ENCODE measurements around the gene PCCA.
"Not testable (repeated sequence)": the region's sequence is repeated elsewhere in the genome, so short reads cannot be mapped to it uniquely, and the experiment has no call there.

PCCA gene

GRCh38 chr13:100517135-100517534 lies 428.2 kb downstream of the PCCA start:
- no peak for DNase-seq

GRCh38 chr13:100517728-100518127 lies 428.8 kb downstream of the PCCA start:
- DNase-seq: no peak

DNA sequence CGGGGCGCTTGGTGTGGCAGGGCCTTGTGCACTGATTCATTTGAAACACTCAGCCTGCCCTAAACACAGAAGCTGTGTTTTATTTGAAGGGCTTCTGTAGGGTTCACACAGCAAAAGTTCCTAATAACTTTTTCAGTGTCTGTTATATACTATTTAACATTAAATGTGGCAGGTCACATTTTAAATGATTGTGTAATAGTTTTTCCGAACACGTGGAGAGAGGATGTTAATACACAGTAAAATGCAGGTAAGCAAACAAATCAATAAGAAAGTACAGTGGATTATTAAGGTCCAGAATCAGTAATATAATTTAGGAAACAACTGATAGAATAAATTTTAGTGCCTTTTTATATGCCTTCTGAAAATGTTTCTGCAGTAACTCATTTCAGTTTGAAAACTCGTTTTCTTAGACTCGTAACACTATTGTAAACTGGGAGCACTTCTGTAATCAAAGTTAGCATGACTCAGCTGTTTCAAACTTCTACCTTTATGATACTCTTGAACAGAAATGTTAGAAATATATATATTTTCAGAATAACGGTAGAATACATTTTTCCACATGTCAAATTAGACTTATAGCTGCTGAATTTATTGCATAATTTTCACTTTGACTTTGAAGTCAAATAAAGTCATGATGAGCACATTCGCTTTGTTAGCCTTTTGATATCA lies 429.6 kb downstream of the PCCA start:
- DNase-seq: no peak

- DNase-seq: no peak
Observed at GRCh38 chr13:100519626-100520025, 430.7 kb downstream of the PCCA start.

GRCh38 chr13:100520936-100521850 lies 432.3 kb downstream of the PCCA start:
- no peak for DNase-seq

DNA sequence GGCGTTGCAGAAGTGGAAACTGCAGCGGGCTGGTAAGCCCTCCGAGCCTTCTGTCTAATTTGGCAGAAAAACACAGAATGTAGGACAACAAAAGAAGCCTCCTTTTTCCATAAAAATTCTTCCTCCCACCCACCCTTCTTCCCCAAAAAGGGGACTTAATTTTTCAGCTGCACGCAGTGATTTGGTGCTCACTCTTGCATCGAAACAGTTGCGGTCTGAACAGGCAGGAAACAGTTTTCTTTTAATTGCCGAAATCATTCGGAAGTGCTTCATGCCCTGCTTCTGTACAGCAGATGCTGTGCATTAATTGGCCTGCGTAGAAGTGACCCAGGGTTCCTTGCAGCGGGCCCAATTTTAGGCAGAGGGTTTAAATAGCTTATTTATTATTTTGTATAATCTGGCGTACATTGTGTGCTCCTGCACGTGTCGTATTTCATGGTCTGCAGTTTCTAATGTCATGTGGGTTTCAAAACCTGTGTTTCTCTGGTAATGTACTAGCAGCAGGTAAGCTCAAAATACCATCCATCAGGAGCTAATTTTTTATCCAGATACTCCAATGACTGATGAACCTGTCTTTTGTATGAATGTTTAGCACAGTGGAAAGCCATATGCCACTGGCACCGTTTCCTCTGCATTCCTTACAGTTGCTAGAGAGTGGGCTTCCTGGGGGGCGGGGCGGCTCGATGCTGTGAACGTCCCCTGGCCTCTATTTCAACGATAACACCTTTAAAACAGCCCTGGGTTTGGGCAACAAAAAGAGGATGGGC lies 433.1 kb downstream of the PCCA start:
- DNase-seq: no peak

GRCh38 chr13:100522618-100523309 lies 433.9 kb downstream of the PCCA start:
- no peak for DNase-seq

DNA sequence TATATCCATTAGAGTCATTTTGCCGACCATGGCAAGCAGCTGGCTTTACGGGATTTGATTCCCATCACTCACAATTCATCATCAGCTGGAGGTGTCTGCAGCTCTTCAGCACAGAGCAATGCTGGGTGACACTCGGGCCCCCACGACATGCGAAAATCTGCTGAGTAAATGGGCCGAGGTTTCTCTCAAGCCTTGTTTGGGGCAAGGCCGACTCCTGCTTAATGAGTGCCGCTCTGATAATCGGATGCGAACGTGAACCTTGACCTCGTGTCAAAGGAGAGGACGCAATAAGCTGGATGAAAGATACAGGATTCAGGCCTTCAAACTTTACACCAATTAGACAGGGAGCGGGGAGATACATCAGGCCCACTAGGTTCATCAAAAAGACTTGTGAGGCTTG lies 434.5 kb downstream of the PCCA start:
- DNase-seq: no peak

DNA sequence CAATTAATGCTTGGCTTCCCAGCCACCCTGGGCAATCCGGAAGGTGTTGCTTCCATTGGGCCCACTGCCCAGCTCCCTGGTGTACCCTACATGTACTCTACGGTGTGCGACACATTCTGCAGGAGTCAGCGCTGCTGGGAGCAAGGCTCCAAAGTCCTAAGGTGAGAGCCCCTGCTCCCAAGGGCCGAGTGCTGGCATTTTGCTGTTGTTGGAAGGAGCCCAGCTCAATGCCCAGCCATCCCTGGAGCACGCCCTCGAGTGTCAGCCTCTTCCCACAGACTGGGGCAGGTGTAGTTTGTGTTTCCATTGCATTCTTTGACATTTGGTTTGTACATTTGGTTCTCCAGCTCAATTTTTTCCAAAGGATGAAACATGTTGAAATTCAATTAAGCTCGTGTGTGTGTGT lies 435.1 kb downstream of the PCCA start:
- no peak for DNase-seq

- not testable (repeated sequence) for DNase-seq
Observed at GRCh38 chr13:100524688-100525087, 435.8 kb downstream of the PCCA start.

DNA sequence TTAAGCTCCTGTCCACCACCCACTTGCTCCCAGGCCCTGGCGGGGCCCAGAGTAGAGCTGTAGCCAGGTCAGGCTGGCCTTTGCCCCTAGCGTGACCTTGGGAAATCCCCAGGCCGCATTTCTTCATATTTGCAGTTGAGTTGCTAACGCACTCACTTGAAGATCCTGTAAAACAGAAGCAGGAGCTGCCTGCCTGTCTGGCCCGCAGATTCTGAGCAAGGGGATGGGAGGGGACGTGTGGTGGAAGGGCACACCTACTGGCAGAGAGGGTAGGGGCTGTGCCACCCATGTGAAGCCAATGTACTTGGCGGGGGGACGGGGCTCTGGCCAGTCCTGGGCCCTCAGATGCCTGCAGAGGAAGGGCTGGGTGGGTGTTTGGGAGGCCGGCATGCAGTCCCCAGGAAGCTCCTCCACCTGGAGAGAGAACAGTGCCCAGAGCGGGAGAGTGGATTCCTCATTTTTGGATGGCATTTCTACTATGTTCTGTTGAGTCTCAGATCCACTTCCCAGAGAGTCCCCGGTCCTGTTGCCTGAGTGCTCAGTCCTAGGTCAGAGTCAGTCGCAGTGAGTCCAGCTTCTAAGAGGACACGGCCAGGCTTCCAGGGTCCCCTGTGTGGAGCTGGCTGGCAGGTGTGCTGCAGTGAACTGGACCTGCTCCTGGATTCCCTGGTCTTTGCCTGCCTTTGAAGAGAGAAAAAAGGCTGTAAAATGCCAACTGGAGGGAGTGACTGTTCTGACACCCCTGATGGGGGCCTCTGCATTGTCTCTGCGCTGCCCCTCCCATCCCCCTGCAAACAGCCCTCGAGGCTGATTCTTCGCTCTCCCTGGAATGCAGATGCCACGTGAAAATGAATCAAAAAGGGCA lies 436.8 kb downstream of the PCCA start:
- DNase-seq: peak; percentile 11

DNA sequence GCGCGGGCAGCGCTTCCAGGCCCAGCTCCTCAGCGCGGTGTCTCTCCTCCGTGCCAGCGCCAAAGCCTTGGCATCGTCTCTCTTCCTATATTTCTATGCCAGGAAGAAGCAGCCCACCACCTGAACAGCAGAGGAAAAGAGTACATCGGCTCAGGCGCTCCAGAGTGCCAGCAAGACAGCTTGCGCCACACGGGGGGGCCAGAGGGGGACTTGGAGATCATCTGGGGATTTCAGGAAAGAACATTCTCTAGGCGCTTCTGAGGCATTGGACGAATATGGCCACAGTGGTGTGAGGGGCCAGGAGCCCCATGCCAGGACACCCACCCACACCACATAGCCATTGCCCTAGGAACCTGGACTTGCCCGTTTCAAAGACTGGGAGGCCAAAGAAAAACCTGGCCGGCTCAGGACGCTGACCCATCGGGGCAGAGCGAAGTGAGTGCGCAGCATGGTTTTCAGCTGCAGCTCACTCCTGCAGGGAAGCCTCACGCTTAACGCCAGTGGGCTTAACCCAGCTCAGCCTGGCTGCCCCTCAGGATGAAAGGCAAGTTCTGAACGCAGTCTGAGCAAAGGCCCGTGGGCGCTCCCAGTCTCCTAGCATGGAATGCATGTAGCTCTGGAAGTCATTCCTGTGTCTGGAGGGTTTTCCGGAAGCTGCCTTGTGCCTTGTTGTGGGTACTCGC lies 437.6 kb downstream of the PCCA start:
- peak; percentile 10 for DNase-seq

DNA sequence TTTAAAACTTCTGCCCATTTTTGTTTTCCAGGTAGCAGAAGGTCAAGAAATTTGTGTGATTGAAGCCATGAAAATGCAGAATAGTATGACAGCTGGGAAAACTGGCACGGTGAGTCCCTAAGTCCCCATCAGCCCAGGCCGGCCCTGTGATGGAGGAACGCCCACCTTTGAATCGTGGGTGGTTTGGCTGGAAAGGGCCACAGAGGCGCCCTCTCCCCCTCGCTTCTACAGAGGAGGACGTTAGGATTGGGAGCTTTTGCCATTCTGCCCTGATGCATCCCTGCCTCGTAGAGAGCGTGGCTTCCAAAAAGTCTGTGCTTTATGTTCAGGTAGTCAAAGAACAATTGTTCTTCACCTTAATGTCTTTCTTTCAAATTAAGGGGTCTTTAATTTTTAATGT lies 438.8 kb downstream of the PCCA start:
- DNase-seq: no peak

DNA sequence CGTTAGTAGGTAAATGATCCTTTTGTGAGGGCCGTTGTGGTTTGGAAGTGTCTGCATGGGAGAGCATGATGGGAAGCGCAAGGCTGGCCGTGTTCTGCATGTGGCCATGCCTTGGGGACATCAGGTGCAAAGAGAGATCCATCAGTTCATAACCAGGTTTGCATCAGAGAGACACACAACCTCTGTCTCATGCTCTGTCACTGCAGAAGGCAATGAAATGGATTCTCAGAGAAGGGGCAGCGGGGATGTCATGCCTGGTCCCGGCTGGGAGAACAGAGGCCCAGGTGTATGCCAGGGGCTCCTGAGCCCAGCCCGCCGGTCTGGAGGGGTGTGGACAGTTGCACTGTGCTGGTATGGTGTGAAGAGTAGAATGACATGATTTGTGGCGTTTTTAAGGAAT lies 439.5 kb downstream of the PCCA start:
- no peak for DNase-seq

DNA sequence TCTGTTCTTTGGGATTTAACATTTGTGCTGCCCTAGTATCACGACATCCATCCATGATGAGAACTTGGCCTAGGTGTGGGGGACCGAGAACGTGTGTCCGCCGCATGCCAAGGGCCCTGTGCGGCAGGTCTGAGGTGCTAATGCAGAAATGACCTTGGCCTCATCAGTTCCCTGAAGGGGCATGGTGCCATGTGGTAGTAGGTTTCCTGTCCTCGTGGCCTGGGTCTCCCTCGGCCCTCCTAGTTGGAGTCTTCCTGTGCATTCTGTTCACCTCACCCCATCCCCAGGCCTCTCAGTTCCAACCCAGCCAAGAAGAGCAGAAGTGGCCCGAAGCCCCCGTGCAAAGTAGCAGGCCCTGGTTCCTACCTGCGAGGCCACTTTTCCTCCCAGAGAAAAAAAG lies 439.9 kb downstream of the PCCA start:
- no peak for DNase-seq

DNA sequence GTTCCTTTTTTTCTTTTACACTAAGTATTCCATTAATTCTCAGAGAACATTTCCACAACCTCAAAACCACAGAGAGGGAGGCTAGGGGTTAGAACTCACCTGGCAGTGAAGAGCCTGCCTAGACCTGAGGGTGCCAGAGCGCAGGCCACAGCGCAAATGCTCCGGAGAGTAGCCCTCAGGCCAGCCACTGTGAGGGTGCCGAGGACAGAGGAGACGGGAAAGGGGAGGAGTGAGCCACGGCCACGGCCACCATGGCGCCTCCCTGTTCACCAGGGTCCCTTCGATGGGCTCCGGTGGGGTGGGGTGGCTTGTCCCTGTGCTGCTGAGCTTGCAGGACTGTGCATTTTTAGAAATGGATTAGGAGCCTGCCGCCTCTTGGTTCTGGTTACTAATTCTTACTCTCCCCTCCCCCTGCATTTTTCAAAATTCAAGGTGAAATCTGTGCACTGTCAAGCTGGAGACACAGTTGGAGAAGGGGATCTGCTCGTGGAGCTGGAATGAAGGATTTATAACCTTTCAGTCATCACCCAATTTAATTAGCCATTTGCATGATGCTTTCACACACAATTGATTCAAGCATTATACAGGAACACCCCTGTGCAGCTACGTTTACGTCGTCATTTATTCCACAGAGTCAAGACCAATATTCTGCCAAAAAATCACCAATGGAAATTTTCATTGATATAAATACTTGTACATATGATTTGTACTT lies 440.9 kb downstream of the PCCA start:
- peak; percentile 6 for DNase-seq

DNA sequence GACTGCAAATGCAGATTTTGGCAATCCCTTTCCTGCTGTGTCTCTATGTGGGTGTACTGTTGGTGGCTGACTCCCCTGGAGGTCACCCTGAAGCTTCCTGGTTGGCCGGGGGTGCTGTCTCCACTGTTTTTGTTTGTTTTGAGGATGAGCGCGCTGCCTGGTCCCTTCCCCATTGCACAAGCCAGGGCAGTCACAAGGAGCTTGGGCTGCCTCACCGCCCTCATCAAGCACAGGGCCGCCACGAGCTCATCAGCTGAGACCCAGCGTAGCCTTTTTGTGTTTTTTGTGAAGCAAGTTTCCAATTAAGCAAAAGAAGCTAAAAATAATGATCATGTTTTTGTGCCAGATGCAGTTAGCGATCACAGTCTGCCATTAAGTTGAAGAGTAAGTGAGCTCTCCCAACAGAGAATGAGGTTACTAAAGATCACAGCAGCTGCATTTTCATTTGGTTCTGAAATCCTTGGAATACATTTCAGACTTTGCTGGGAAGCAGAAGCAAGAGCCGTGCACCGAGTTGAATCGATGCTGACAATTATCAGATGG lies 441.8 kb downstream of the PCCA start:
- peak; percentile 15 for DNase-seq

DNA sequence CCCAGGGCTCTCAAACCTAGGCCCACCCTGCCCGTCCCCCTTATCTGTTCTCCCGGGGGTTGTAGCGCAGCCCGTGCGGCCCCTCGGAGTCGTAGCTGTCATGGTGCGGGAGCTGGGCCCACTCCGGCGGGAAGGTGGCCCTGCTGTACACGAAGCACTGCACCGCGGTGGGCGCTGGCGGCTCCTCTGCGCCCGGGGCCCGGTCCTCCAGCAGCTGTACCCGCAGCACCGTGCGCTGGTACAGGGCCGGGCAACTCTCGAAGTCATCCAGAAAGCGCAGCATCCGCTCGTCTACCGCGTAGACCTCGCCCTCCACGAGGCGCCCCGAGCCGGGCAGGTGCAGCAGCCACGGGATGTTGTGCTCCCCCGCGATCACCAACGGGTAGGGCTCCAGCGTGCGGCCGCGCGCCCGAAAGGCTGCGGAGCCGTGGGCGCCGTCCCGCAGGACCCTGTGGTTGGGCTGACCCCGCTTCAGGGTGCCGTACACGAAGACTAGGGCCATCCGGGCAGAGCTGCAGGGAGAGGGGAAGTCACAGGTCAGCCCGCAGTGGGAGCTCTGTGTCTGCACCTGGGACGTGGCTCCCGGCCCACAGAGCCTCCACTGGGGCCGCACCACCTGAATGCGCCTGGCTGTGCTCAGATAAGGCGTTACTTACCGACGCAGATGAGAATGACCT lies 443.3 kb downstream of the PCCA start:
- DNase-seq: no peak

GRCh38 chr13:100532836-100533435 lies 444.0 kb downstream of the PCCA start:
- no peak for DNase-seq
